ENCODE data around the gene OR2B2.

Gene OR2B2

DNA sequence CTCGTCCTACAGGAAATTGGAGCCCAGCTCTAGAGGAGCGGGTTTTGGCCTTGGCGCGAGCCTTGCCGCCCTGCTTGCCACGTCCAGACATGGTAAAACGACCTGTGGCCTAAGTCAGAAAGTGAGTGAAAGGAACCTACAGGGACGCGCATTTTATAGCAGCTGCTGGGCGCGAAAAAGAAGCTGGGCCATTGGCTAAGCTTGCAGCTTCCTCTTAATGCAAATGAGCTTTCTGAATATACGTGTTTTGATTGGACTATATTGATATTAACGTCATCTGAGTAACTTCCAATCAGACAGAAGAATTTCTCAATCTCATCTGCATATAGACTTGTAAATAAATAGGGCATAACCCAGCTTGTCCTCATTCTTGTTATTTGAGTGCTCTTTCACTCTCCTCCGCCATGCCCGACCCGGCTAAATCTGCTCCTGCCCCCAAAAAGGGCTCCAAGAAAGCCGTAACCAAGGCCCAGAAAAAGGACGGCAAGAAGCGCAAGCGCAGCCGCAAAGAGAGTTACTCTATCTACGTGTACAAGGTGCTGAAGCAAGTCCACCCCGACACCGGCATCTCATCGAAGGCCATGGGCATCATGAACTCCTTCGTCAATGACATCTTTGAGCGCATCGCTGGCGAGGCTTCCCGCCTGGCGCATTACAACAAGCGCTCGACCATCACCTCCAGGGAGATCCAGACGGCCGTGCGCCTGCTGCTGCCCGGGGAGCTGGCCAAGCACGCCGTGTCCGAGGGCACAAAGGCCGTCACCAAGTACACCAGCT is 18.9 kb downstream of the OR2B2 start:
- DNase-seq (ENCODE audit: low spot score) = peak; percentile 95

DNA sequence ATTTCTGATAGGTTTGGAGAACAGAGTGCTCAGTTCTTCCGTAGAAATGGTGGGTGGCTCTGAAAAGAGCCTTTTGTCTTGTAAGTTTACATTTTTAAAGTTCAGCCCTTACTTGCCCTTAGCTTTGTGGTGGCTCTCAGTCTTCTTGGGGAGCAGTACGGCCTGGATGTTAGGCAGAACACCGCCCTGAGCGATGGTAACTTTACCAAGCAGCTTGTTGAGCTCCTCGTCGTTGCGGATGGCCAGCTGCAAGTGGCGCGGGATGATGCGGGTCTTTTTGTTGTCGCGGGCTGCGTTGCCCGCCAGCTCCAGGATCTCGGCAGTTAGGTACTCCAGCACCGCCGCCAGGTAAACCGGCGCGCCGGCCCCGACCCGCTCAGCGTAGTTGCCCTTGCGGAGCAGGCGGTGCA is 19.5 kb downstream of the OR2B2 start:
- DNase-seq (ENCODE audit: low spot score) = no peak

DNA sequence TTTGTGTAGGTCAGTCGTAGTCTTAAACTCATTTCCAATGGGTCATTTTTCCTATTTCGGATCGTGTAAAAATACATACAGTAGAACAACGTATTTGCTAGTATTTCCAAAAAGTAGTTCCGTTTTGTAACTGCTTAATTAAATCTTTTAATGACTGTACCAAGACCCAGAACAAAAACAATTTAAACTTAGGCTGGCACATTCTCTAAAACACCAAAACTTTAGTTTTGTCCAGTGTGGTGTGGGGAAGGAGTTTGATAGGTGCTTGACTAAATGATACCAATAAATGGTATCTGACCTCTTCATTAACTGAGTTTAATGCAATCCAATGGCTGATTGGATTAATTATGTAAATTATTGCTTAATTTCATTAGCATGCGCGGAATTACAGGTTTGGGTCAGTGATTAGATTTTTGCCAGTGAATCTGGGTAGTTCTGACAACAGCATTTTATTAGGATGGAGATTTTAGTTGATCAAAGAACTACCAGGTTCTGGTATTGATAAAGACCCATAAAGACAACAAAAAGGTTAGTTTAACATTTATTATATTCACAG is 20.8 kb downstream of the OR2B2 start:
- no peak for DNase-seq (ENCODE audit: low spot score)

DNA sequence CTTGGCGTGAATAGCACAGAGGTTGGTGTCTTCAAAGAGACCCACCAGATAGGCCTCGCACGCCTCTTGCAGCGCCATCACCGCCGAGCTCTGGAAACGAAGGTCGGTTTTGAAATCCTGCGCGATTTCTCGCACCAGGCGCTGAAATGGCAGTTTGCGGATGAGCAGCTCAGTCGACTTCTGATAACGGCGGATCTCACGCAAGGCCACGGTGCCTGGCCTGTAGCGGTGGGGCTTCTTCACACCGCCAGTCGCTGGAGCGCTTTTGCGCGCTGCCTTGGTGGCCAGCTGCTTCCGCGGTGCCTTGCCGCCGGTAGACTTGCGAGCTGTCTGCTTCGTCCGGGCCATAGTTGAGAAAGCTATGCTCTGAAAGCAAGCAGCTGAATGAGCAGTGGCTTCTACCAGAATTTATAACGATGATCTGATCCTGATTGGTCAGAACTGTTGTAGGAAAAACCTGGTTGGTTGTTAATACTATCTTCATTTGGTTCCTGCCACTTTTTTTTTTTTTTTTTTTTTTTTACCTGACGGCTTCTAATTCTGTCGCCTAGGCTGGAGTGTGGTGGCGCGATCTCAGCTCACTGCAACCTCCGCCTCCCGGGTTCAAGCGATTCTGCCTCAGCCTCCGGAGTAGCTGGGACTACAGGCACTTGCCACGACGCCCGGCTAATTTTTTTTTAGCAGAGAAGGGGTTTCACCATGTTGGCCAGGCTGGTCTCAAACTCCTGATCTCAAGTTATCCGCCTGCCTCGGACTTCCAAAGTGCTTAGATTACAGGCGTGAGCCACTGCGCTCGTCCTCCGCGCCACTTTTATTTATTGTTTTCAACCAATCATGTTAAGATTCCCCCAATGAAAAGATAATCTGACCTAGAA is 21.5 kb downstream of the OR2B2 start:
- peak; percentile 87 for DNase-seq (ENCODE audit: low spot score)

DNA sequence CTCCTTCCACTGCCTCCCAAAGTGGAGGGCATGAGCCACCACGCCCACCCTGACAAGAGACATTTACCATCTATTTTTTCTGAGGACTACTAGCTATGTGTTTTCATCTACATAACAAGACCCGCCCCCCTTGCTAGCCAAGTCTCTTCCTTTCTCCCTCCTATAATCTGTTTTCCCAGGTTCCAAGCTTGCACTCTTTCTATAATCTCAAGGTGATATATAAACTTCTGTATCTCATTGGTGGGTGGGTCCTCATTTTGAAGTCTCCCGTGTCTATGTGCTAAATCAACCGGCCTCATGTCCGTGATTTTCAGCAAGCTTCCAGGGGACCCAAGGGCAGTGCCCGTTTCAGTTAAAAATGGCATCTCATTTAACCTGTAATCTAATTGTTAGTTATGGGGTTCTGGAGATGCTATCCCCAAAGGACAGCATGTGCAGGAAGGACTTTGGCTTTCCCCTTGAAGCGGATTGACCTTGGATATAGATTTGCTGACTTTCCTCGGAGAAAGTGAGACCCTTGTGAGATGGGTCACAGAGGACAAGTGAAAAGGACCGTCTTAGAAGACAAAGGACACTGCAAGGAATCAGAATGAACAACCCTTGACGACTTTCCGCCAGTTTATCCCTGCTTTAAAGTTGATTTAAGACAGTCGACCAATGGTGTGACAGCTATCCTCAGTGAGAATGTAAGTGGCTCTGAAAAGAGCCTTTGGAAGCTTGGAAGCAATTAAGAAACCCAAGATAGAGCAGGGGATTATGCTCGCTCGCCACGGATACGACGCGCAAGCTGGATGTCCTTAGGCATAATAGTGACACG is 22.4 kb downstream of the OR2B2 start:
- DNase-seq (ENCODE audit: low spot score) = no peak

DNA sequence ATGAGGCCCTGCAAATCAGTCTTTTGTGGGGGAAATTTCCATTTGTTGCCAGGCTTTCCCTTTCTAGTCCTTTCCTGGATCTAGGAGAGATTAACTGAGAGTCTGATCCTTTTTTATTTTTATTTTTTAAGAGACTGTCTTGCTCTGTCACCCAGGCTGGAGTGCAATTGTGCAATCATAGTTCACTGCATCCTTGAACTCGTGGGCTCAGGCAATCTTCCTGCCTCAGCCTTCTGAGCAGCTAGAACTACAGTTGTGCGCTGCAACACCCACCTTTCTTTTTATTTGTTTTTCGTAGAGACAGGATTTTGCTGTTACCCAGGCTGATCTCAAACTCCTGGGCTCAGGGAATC is 22.9 kb downstream of the OR2B2 start:
- no peak for DNase-seq (ENCODE audit: low spot score)

DNA sequence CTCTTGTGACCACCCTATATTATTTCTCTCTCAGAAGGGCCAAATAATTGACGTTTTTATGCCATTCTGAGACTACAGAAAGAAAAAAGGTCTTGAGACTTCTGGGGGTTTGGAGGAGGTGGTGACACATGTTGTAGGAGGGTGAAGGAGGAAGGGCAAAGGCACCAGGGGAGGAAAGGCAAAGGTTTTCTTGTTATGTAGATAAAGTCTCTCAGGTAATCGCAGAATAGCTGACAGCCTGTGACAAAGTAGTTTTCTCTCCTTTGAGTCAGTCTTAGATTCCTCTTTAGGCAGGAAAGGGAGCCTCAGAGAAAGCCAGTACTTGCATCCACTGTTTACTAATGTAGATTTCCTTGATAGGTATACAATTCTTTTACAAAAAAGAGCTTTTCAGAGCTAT is 23.6 kb downstream of the OR2B2 start:
- DNase-seq (ENCODE audit: low spot score) = no peak

DNA sequence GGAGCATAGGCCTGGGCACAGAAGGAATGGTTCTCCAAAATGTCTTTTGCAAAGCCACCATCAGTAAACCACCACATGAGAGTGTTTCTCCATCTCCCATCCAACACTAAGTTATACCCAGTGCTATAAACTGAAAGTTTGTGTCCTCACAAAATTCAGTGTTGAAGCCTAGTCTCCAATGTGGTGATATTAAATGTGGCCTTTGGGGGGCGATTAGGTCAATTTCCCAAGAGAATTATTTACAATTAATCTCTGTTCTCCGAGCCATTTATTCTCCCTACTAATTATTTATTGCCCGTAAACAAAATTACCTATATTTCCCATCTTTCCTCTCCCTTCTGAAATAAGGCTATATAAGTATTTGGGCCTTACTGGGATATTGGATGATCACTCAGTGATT is 26.1 kb downstream of the OR2B2 start:
- DNase-seq (ENCODE audit: low spot score) = no peak

DNA sequence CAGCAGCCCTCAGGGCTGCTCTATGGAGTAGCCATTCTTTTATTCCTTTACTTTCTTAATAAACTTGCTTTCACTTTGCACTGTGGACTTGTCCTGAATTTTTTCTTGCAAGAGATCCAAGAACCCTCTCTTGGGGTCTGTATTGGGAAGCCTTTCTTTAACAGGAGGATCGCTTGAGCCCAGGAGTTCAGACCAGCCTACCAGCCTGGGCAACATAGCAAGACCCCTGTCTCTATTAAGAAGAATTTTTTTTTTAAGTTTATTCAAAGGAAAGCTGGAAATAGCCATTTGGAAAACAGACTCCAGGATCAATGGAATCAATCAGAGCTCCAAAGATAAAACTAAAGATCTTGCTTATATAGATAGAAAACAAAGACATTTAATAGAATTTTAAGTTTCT is 29.1 kb downstream of the OR2B2 start:
- no peak for DNase-seq (ENCODE audit: low spot score)

DNA sequence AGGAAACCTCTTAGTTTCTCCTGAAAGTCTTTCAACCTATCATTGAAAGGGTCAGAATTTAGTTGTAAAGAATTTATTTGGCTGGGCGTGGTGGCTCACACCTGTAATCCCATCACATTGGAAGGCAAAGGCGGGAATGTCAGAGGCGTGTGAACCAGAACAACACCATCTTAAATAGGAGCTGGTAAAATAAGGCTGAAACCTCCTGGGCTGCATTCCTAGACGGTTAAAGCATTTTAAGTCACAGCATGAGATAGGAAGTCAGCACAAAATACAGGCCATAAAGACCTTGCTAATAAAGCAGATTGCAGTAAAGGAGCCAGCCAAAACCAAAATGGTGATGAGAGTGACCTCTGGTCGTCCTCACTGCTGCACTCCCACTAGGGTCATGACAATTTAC is 29.6 kb downstream of the OR2B2 start:
- DNase-seq (ENCODE audit: low spot score) = no peak

DNA sequence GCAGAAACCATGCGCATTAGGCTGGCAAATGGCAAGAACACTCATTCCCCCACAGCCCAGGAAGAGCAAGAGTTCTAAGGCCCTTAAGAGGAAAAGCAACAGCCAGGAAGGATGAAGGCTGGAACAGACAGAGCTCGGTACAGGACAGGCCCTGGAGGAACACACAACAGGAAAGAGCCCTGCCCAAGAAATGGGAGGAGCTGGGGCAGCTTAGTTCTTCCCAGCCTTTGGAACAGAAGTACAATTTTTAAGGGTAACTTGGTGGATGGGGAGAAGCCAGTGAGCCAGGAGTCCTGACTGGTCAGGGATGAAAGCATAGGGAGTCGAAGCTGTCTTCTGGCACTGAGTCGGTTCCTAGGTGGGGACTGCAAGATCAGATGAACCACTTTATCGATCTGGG is 32.4 kb downstream of the OR2B2 start:
- DNase-seq (ENCODE audit: low spot score) = peak; percentile 36

DNA sequence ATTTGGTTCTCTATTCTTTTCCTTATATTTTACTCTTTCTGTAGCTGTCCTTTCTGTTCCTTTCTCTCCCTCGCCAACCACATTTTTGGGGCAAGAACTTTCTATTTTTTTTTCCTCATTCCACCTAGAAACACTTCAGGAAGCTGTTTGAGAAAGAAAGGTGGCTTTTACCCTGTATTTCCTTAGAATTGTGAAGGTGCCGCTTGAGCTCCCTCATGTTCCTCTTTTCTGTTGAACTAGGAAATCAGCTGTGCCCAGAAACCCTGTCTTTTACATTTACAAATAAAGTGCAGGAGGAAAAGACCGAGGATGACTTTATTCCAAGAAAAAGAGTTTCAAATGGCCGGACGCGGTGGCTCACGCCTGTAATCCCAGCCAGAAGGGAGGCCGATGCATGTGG is 38.2 kb downstream of the OR2B2 start:
- no peak for DNase-seq (ENCODE audit: low spot score)

DNA sequence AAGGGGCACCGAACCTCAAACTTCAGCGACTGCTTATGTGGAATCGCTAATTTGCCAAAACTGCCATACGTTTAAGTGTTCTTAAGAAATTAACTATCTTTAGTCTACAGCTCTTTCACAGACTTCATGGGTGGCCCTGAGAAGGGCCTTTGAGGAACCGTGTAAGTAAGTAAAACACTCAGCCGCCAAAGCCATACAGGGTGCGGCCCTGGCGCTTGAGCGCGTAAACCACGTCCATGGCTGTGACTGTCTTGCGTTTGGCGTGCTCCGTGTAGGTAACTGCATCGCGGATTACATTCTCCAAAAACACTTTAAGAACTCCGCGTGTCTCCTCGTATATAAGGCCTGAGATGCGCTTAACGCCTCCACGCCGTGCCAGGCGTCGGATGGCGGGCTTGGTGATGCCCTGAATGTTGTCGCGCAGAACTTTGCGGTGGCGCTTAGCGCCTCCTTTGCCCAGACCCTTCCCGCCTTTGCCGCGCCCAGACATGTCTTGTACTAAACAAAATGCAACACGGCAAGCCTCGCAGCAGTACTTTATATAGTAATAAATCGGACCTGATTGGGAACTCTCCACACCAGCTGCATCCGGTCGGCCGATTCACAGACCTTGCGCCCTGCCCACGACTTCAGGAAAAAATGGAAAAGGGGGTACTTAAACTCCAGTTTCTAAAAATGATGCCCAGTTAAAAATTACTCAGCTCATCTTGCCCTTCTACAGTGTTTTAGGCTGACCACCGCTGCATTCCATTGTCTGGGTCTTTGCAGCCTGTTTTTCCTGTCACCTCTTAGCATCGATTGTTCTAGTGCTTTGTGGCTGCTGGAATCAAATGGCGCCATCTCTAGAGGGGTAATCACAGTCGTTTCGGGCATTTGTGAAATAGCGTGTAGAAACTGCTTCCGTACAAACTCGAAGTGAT is 38.9 kb downstream of the OR2B2 start:
- DNase-seq (ENCODE audit: low spot score) = peak; percentile 75

DNA sequence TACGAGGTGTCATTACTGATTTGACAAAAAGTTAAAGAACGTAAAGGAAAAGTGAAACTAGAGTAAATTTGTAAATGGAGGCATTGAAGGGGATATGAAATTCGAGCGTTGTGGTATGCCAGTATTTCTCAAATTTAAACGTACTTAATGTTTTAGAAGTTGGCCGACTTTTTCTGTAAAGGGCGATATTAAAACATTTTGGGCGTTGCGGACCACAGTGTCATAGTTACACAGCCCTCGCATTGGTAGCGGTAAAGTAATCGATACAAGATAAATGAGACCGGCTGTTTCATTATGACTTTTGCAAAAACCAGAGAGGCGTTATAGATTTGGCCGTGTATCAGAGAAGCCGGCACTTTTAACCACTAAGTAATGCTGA is 39.6 kb downstream of the OR2B2 start:
- DNase-seq (ENCODE audit: low spot score) = no peak

DNA sequence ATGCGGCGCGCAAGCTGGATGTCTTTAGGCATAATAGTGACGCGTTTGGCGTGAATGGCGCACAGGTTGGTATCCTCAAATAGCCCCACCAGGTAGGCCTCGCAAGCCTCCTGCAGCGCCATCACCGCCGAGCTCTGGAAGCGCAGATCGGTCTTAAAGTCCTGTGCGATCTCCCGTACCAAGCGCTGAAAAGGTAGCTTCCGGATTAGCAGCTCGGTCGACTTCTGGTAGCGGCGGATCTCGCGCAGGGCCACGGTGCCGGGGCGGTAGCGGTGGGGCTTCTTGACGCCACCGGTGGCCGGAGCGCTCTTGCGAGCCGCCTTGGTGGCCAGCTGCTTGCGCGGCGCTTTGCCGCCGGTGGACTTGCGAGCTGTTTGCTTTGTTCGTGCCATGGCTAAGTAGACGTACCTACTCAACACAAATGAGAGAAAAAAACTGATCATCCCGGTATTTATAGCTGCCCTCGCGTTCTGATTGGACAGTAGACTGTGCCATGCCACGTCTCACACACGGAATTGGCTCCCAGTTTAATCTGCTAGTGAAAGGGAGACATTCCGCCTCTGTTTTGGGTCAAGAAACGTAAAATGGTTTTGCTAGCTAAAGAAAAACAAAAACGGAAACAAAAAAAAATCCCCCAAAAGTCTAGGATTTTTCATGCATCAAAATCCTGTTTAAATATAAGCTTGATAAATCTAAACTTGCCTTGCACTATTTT is 40.1 kb downstream of the OR2B2 start:
- DNase-seq (ENCODE audit: low spot score) = peak; percentile 82

DNA sequence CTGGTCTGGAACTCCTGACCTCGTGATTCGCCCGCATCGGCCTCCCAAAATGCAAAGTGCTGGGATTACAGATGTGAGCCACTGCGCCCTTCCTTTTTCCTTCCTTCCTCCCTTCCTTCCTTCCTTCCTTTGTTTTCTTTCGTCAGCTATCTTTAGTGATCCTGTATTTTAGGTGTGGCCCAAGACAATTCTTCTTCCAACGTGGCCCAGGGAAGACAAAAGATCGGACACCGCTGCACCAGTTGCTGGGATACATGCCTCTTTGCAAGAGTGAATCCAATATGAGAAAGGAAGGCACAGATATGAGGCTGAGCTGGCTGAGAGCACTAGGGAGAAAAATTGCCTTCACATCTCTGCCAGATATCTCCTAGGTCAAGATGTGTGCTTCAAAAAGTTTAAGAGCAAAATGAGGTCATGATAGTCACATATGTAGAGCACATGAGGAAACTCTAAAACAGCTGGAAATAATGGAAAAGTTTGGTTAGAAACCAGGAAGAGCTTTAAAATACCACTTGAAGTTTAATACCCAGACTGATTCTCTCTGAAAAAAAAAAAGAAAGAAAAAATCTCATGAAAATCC is 41.8 kb downstream of the OR2B2 start:
- DNase-seq (ENCODE audit: low spot score) = no peak

DNA sequence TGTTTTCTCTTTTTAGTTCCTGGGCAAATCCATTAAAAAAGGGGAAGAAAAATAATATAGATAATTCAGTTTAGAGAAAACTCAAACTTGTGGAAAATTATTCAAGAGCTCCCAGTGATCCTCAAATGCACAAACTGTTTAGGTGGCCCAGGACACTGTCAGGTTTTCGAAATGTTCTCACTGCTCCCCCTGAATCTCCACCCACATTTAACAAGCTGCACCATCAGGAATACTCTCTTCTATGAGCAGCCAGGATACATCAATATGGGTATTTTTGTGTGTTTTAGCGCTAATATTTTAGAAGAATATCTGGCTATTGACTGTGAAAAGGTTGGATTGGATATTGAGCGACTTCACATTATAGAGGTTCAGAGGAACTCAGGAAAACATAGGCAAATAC is 43.9 kb downstream of the OR2B2 start:
- no peak for DNase-seq (ENCODE audit: low spot score)

DNA sequence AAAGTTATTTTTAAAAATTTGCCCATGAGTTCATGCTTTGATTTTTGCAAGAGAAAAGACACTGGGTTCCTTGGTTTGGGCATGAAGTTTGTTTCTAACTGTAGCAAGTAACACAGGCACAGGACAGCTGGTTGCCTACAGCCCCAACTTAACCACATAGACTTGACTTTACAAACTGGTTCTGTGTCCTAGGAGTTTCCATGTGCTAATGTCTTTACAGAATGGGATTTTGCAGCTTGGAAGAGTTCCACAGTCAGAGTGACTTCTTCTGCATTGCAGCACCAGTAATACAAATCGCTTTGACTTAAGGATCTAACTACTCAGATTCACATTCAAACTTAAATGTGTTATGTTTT is 44.3 kb downstream of the OR2B2 start:
- no peak for DNase-seq (ENCODE audit: low spot score)

DNA sequence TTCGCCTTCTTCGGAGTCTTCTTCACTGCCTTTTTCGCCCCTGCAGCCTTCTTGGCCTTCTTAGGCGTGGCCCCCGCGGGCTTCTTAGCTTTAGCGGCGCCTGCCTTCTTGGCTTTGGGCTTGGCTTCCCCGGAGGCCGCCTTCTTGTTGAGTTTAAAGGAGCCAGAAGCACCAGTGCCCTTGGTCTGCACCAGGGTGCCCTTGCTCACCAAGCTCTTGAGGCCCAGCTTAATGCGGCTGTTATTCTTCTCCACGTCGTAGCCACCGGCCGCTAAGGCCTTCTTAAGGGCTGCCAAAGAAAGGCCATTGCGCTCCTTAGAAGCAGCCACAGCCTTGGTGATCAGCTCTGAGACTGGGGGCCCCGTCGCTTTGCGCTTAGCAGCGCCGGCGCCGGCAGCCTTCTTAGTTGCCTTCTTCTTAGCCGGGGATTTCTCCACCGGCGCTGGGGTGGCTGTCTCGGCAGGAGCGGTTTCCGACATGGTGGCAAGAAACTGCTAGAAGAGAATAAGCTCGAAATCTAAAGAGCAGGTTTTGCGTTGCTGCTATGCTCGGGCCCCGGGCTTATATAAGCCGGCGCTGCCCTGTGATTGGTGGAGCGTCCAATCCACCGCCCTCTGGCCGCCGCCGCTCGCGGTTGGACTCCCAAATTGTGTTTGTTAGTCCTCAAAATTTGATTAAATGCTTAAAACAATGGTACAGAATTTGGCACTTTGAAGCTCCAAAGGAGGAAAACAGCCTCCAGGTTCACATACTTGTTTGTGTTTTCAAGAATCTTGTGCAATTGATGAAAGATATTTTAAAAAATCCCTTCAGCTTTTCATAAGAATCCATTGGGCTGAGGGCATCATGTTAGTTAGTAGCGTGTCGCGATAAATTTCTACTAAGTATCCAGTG is 44.9 kb downstream of the OR2B2 start:
- DNase-seq (ENCODE audit: low spot score) = peak; percentile 89

Data from ecto neural progenitor cell (in vitro differentiated cells).